Measurements from ENCODE around the gene LRRC37A3. TPM values are rescaled to one million over a fixed set of nuclear protein-coding genes. Genes with fewer than 3 reads are reported as not detected.
"Not testable (repeated sequence)": the region's sequence is repeated elsewhere in the genome, so short reads cannot be mapped to it uniquely, and the experiment has no call there.

LRRC37A3 gene
- total and polyA plus RNA-seq, 7 donors: 2.2 to 17.7 (median 4.4) TPM; not detected in 2

- Histone ChIP-seq H3K27ac (peak overlapping the region; percentile 3 to 78 (median 70)), H3K4me3 (peak overlapping the region in 3 of 4 donors; percentile 4 to 34 (median 29)), H3K4me1 (peaks cover 0 to 38% (median 24%) of the 10 kb centered on the region in 4 donors)
- intact Hi-C loops (cut with DNase I): loop anchor here (2.0 to 5.0 kb wide), 4 partner anchors 41 to 184 kb away; partner anchors contain the start of gene RGS9
- WGBS, 2 donors: 2 to 6% methylated on average over 13 of the region's 13 CpGs
- not testable (repeated sequence) for H3K27me3 ChIP-seq, H3K36me3 ChIP-seq, H3K9me3 ChIP-seq
- peak; percentile 55 to 87 (median 73) for TF ChIP-seq CTCF (IDR thresholded peaks at IDR 0.05)
- peak; percentile 75 for DNase-seq
Measured at GRCh38 chr17:64961563-64962378, 42.5 kb upstream of the LRRC37A3 start.

GRCh38 chr17:64951877-64952276 lies 32.6 kb upstream of the LRRC37A3 start:
- TF ChIP-seq EP300 (IDR thresholded peaks at IDR 0.05) (no peak), POLR2AphosphoS5 (IDR thresholded peaks at IDR 0.05) (no peak), POLR2A (IDR thresholded peaks at IDR 0.05) (no peak), CTCF (IDR thresholded peaks at IDR 0.05) (no peak)
- no peaks in the 10 kb centered on the region for H3K4me1 ChIP-seq
- no peaks in the 10 kb centered on the region for H3K27me3 ChIP-seq
- no peak overlapping the region for H3K4me3 ChIP-seq
- no peaks in the 10 kb centered on the region for H3K36me3 ChIP-seq
- intact Hi-C loops (cut with DNase I): no loop called here
- no peaks in the 10 kb centered on the region for H3K9me3 ChIP-seq
- 94 to 95% methylated on average over 1 of the region's 1 CpG for WGBS, 2 donors
- no peak overlapping the region for H3K27ac ChIP-seq
- no peak for DNase-seq

GRCh38 chr17:64950871-64951270 lies 31.6 kb upstream of the LRRC37A3 start:
- Histone ChIP-seq H3K27ac (no peak overlapping the region), H3K27me3 (no peaks in the 10 kb centered on the region), H3K36me3 (no peaks in the 10 kb centered on the region), H3K4me3 (no peak overlapping the region), H3K9me3 (no peaks in the 10 kb centered on the region), H3K4me1 (no peaks in the 10 kb centered on the region)
- DNase-seq: no peak
- WGBS, 2 donors: 87 to 97% methylated on average over 5 of the region's 5 CpGs
- intact Hi-C loops (cut with DNase I): no loop called here
- TF ChIP-seq CTCF (IDR thresholded peaks at IDR 0.05) (no peak), POLR2AphosphoS5 (IDR thresholded peaks at IDR 0.05) (no peak), POLR2A (IDR thresholded peaks at IDR 0.05) (no peak), EP300 (IDR thresholded peaks at IDR 0.05) (no peak)

- Histone ChIP-seq H3K27me3 (no peaks in the 10 kb centered on the region), H3K4me1 (no peaks in the 10 kb centered on the region), H3K36me3 (no peaks in the 10 kb centered on the region), H3K9me3 (no peaks in the 10 kb centered on the region), H3K4me3 (no peak overlapping the region), H3K27ac (no peak overlapping the region)
- intact Hi-C loops (cut with DNase I): no loop called here
- DNase-seq: no peak
- no peak for TF ChIP-seq POLR2AphosphoS5 (IDR thresholded peaks at IDR 0.05)
- TF ChIP-seq POLR2A (IDR thresholded peaks at IDR 0.05): no peak
- no peak for TF ChIP-seq CTCF (IDR thresholded peaks at IDR 0.05)
- TF ChIP-seq EP300 (IDR thresholded peaks at IDR 0.05): no peak
Measured at GRCh38 chr17:64947152-64947551, 27.9 kb upstream of the LRRC37A3 start.

- no peak overlapping the region for H3K4me3 ChIP-seq
- H3K9me3 ChIP-seq: no peaks in the 10 kb centered on the region
- H3K27me3 ChIP-seq: no peaks in the 10 kb centered on the region
- no peak for DNase-seq
- no peak for TF ChIP-seq CTCF (IDR thresholded peaks at IDR 0.05)
- TF ChIP-seq POLR2AphosphoS5 (IDR thresholded peaks at IDR 0.05): no peak
- no peak for TF ChIP-seq POLR2A (IDR thresholded peaks at IDR 0.05)
- TF ChIP-seq EP300 (IDR thresholded peaks at IDR 0.05): no peak
- H3K27ac ChIP-seq: no peak overlapping the region
- H3K4me1 ChIP-seq: no peaks in the 10 kb centered on the region
- no peaks in the 10 kb centered on the region for H3K36me3 ChIP-seq
- WGBS, 2 donors: 86 to 92% methylated on average over 2 of the region's 2 CpGs
- intact Hi-C loops (cut with DNase I): no loop called here
Measured at GRCh38 chr17:64941761-64942160, 22.5 kb upstream of the LRRC37A3 start.
